Thoracic aorta (tissue), 2 donors: ENCODE data around the gene NOMO2. TPM values are rescaled to one million over a fixed set of nuclear protein-coding genes. Genes with fewer than 3 reads are reported as not detected.
"Not testable (repeated sequence)": the region's sequence is repeated elsewhere in the genome, so short reads cannot be mapped to it uniquely, and the experiment has no call there.

Source experiments
- ATAC-seq: fragments of 150-250 bp; one replicate; pipeline ENCODE4 v1.8.0; 2017; ENCODE audit warnings: low read depth; ENCODE audit not compliant: insufficient number of reproducible peaks, low FRiP score
- DNase-seq: peaks from one replicate; pipeline ENCODE4 v3.0.0-alpha.2; 2020; ENCODE audit warnings: low spot score
- H3K27ac ChIP-seq, 2 donors: fragments of 200-600 bp; sonication (generic); 1 replicate in 1 of 2; 2 replicates in 1 of 2; pipeline ENCODE4 v1.5.1; 2016; ENCODE audit warnings: mild to moderate bottlenecking in 2 of 2, moderate library complexity in 2 of 2
- H3K27me3 ChIP-seq: fragments of 200-600 bp; sonication (generic); replicated peaks from 2 replicates; pipeline ENCODE4 v1.6.0; 2016; ENCODE audit warnings: mild to moderate bottlenecking; ENCODE audit not compliant: insufficient read depth
- H3K36me3 ChIP-seq: fragments of 200-600 bp; sonication (generic); one replicate; pipeline ENCODE4 v1.5.1; 2016
- H3K4me1 ChIP-seq, 2 donors: fragments of 200-600 bp; sonication (generic); 1 replicate in 1 of 2; 2 replicates in 1 of 2; pipeline versions ENCODE4 v1.5.1 to v1.6.0; 2016; ENCODE audit warnings: low read depth in 2 of 2, mild to moderate bottlenecking in 1 of 2; ENCODE audit not compliant: control insufficient read depth in 1 of 2
- H3K4me3 ChIP-seq: fragments of 200-600 bp; sonication (generic); 2 replicates; pipeline ENCODE4 v1.5.1; 2016; ENCODE audit warnings: mild to moderate bottlenecking
- H3K9me3 ChIP-seq: fragments of 200-600 bp; sonication (generic); 2 replicates; pipeline ENCODE4 v1.5.1; 2016
- total RNA-seq, 2 donors: library from RNA; depleted of rRNA; stranded (reverse); fragments of >200 nt; gene quantifications; one replicate each; pipeline versions ENCODE4 v1.1.0 to v1.2.3, GENCODE V29; 2016
- TF ChIP-seq, protein P1 (sequence below): fragments of 200-600 bp; sonication (generic); IDR thresholded peaks from one replicate; pipeline ENCODE4 v1.5.1; 2019; ENCODE audit warnings: antibody characterized with exemption

The NOMO2 gene
- total RNA-seq, 2 donors from 2014 or later: 98.8 to 109 TPM

DNA sequence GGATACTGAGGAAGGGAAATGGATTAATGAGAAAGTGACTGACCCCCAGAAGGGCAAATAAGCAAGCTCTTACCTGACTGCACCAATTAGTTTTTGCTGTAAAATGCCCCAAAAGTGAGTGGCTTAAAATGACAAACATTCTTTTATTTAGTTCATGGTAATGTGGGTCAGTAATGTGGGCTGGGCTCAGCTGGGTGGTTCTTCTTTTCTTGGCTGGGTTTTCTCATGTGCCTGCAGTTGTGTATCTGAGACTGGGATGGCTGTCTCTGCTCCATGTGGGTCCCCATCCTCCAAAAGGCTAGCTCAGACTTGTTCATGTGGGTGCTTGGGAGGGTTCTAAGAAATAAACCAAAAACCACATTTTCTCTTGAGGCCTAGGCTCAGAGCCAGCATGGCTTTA lies 29.5 kb upstream of the NOMO2 start:
- not testable (repeated sequence) for H3K9me3 ChIP-seq, ATAC-seq

DNA sequence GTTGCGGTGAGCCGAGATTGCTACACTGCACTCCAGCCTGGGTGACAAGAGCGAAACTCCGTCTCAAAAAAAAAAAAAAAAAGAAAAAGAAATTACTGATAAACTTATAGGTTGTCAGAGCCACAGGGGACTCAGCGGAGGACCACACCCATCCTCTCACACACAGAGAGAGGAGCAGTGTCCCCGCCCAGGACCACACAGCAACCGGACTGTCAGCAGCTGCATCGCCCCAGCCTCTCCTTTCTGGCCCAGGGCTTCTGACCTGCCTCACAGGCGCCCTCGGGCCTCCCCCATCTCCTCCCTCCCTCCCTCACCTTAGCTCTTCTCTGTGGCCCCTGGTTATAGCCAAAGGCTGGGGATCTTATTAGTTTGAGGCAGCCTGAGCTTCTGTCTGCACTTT lies 27.9 kb upstream of the NOMO2 start:
- not testable (repeated sequence) for DNase-seq, H3K4me3 ChIP-seq, H3K36me3 ChIP-seq, H3K27me3 ChIP-seq, H3K27ac ChIP-seq, H3K4me1 ChIP-seq, ATAC-seq, H3K9me3 ChIP-seq

More for the DNA sequence above, 29.5 kb upstream of the NOMO2 start:
- not testable (repeated sequence) for DNase-seq, H3K27ac ChIP-seq, H3K36me3 ChIP-seq, H3K4me1 ChIP-seq, H3K4me3 ChIP-seq, H3K27me3 ChIP-seq

GRCh38 chr16:18586560-18587540 lies 25.0 kb upstream of the NOMO2 start:
- H3K36me3 ChIP-seq, H3K27me3 ChIP-seq, H3K9me3 ChIP-seq, H3K27ac ChIP-seq, ATAC-seq, H3K4me3 ChIP-seq, H3K4me1 ChIP-seq, DNase-seq: not testable (repeated sequence)

DNA sequence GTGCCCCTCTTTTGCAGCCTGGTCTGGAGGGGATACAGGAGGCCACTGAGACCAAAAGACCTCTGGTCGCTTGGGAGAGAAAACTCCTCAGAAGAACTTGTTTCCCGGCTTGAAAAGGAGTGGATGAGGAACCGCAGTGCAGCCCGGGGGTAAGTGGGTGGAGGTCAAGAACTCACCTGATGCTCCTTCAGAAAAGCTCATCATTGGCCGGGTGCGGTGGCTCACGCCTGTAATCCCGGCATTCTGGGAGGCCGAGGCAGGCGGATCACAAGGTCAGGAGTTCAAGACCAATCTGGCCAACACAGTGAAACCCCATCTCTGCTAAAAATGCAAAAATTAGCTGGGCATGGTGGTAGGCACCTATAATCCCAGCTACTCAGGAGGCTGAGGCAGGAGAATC lies 23.9 kb upstream of the NOMO2 start:
- not testable (repeated sequence) for H3K4me1 ChIP-seq, ATAC-seq, H3K36me3 ChIP-seq, H3K27me3 ChIP-seq, DNase-seq, H3K4me3 ChIP-seq, H3K9me3 ChIP-seq, H3K27ac ChIP-seq

DNA sequence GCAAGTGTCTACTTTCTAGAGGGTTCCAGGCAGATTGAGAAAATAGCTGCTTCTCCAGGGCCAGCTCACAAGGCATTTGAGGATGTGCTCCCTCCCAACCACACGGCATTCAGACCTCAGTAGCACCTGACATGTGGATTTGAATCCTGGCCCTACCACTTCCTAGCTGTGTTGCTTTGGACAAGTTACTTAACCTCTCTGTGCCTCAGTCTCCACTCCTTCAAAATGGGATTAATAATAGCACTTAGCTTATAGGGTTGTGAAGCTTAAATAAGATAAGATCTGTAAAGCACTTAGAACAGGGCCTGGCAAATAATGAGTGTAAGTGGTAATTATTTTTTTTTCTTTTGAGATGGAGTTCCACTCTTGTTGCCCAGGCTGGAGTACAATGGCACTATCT lies 21.0 kb upstream of the NOMO2 start:
- TF ChIP-seq, protein P1, sequence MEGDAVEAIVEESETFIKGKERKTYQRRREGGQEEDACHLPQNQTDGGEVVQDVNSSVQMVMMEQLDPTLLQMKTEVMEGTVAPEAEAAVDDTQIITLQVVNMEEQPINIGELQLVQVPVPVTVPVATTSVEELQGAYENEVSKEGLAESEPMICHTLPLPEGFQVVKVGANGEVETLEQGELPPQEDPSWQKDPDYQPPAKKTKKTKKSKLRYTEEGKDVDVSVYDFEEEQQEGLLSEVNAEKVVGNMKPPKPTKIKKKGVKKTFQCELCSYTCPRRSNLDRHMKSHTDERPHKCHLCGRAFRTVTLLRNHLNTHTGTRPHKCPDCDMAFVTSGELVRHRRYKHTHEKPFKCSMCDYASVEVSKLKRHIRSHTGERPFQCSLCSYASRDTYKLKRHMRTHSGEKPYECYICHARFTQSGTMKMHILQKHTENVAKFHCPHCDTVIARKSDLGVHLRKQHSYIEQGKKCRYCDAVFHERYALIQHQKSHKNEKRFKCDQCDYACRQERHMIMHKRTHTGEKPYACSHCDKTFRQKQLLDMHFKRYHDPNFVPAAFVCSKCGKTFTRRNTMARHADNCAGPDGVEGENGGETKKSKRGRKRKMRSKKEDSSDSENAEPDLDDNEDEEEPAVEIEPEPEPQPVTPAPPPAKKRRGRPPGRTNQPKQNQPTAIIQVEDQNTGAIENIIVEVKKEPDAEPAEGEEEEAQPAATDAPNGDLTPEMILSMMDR: no peak
- ATAC-seq (no peak), DNase-seq (no peak)
- no peak overlapping the region for H3K4me3 ChIP-seq
- H3K36me3 ChIP-seq: no peaks in the 10 kb centered on the region
- no peaks in the 10 kb centered on the region for H3K27me3 ChIP-seq
- H3K4me1 ChIP-seq: no peaks in the 10 kb centered on the region
- no peaks in the 10 kb centered on the region for H3K9me3 ChIP-seq
- H3K27ac ChIP-seq: no peak overlapping the region

GRCh38 chr16:18580396-18580795 lies 18.5 kb upstream of the NOMO2 start:
- H3K36me3 ChIP-seq, ATAC-seq, H3K4me3 ChIP-seq, H3K27ac ChIP-seq, DNase-seq, H3K27me3 ChIP-seq, H3K4me1 ChIP-seq, H3K9me3 ChIP-seq: not testable (repeated sequence)

DNA sequence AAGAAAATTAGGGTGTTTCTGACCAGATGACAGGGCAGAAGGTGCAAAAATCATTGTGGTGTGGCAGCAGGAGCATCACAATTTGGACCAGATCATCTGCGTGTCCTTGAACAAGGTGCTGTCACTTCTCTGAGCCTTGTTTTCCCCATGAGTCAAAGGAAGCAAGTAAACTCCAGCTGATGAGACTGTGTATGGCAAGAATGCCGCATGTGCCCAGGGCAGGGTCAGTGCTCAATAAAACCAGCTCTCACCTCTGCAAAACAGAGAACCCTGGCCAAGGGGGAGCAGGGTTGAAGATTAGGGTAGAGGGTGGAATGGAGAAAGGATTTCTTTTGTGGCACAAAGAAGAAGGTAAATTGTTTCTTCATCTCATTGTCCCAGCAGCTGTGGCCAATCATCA lies 17.4 kb upstream of the NOMO2 start:
- H3K36me3 ChIP-seq, H3K9me3 ChIP-seq, H3K27ac ChIP-seq, H3K4me1 ChIP-seq, DNase-seq, H3K4me3 ChIP-seq, H3K27me3 ChIP-seq, ATAC-seq: not testable (repeated sequence)

- not testable (repeated sequence) for H3K9me3 ChIP-seq, DNase-seq, H3K27me3 ChIP-seq, H3K4me1 ChIP-seq, H3K36me3 ChIP-seq, H3K4me3 ChIP-seq, ATAC-seq, H3K27ac ChIP-seq
Measured at GRCh38 chr16:18577942-18578341, 16.0 kb upstream of the NOMO2 start.

DNA sequence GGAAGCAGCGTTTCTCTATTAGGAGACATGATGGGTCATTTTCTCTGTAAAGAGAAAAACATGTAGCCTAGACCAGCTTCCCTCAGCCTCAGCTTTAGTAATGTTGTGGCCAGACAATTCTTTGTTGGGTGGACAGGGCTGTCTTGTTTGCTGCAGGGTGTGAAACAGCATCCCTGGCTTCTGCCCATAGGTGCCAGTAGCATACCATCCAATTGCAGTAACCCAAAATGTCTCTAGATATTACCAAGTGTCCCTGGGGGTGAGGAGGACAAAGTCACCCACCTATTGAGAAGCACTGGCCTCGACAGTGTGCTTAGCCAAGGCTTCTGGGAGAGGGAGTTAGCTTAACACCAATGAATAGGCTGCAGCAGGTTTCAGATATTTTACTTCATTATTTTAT lies 14.0 kb upstream of the NOMO2 start:
- H3K27ac ChIP-seq, H3K4me3 ChIP-seq, H3K27me3 ChIP-seq, ATAC-seq, DNase-seq, H3K36me3 ChIP-seq, H3K9me3 ChIP-seq, H3K4me1 ChIP-seq: not testable (repeated sequence)

GRCh38 chr16:18575298-18575917 lies 13.5 kb upstream of the NOMO2 start:
- H3K27me3 ChIP-seq, ATAC-seq, H3K36me3 ChIP-seq, H3K27ac ChIP-seq, H3K4me1 ChIP-seq, DNase-seq, H3K9me3 ChIP-seq, H3K4me3 ChIP-seq: not testable (repeated sequence)

DNA sequence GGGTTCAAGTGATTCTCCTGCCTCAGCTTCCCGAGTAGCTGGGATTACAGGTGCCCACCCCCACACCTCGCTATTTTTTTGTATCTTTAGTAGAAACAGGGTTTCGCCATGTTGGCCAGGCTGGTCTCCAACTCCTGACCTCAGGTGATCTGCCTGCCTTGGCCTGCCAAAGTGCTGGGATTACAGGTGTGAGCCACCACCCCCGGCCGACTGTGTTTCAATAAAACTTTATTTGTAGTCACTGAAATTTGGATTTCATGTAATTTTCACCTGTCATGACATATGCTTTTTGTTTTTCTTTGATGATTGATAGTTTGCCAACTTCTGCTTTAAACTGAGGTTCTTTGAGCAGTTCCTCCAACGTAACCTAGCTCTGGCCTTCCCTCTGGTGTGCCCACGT lies 12.0 kb upstream of the NOMO2 start:
- ATAC-seq, H3K27me3 ChIP-seq, H3K36me3 ChIP-seq, H3K4me3 ChIP-seq, DNase-seq, H3K27ac ChIP-seq, H3K4me1 ChIP-seq, H3K9me3 ChIP-seq: not testable (repeated sequence)
